H1 (cell line): ENCODE results near the gene CHST11. TPM values are rescaled to one million over a fixed set of nuclear protein-coding genes. Genes with fewer than 3 reads are reported as not detected.

Experiments
- CTCF ChIA-PET: fragments of 300-600 bp; sonication (Branson Sonifier 250); formaldehyde crosslinking; loops from one replicate; lab custom pipeline; 2021; ENCODE audit not compliant: partially characterized antibody; lab: Charles Lee
- POLR2A ChIA-PET: fragments of 300-600 bp; sonication (Branson Sonifier 250); formaldehyde crosslinking; loops from one replicate; lab custom pipeline; 2021; ENCODE audit warnings: inconsistent platforms; ENCODE audit not compliant: partially characterized antibody; lab: Charles Lee
- DNase-seq, 2 experiments: peaks; one replicate each; pipeline versions ENCODE4 v3.0.0 to v3.0.0-alpha.2; 2010 to 2022; ENCODE audit warnings: low spot score in 2 of 2, low read depth in 1 of 2, mixed read lengths in 1 of 2
- FAIRE-seq: peaks from 2 replicates; lab custom pipeline; 2011; peaks lifted over from hg19 to GRCh38; lab: Jason Lieb, UNC
- H2AFZ ChIP-seq: 2 replicates; pipeline ENCODE4 v1.8.1; 2012; ENCODE audit warnings: low read length, inconsistent platforms
- H2AK5ac ChIP-seq: 2 replicates; pipeline ENCODE4 v1.6.1; 2013; ENCODE audit warnings: low read depth, low read length
- H2BK120ac ChIP-seq: replicated peaks from 2 replicates; pipeline ENCODE3; 2013; ENCODE audit warnings: low read depth, low read length, inconsistent platforms
- H2BK12ac ChIP-seq: 2 replicates; pipeline ENCODE4 v1.6.1; 2013; ENCODE audit warnings: low read depth, low read length
- H2BK15ac ChIP-seq: 2 replicates; pipeline ENCODE4 v1.6.1; 2013; ENCODE audit warnings: low read length
- H2BK20ac ChIP-seq: 2 replicates; pipeline ENCODE4 v1.6.1; 2013; ENCODE audit warnings: low read length
- H2BK5ac ChIP-seq: 2 replicates; pipeline ENCODE4 v1.6.1; 2013; ENCODE audit warnings: low read depth, low read length
- H3K14ac ChIP-seq: 2 replicates; pipeline ENCODE4 v1.6.1; 2013; ENCODE audit warnings: inconsistent platforms; ENCODE audit not compliant: insufficient read length
- H3K18ac ChIP-seq: 2 replicates; pipeline ENCODE4 v1.6.1; 2013; ENCODE audit warnings: low read length; ENCODE audit errors: extremely low read depth
- H3K23ac ChIP-seq: 2 replicates; pipeline ENCODE4 v1.6.1; 2013; ENCODE audit warnings: inconsistent platforms; ENCODE audit not compliant: insufficient read length
- H3K23me2 ChIP-seq: 2 replicates; pipeline ENCODE4 v1.6.1; 2013; ENCODE audit warnings: low read depth, low read length
- H3K27ac ChIP-seq: 2 replicates; pipeline ENCODE4 v1.6.1; 2011; ENCODE audit warnings: low read depth, low read length, inconsistent platforms
- H3K27me3 ChIP-seq, 4 experiments: replicated peaks in 1 of 4; 1 replicate in 1 of 4; 2 replicates in 3 of 4; pipeline versions ENCODE4 v1.6.1 to v1.8.1; 2011 to 2013; ENCODE audit warnings: low read length in 3 of 4, mild to moderate bottlenecking in 3 of 4, inconsistent platforms in 2 of 4, mixed read lengths in 2 of 4, moderate library complexity in 1 of 4; ENCODE audit not compliant: control insufficient read depth in 3 of 4, insufficient read depth in 3 of 4; ENCODE audit errors: extremely low read depth in 1 of 4
- H3K36me3 ChIP-seq, 4 experiments: 2 replicates each; pipeline versions ENCODE4 v1.6.1 to v1.8.1; 2011 to 2013; ENCODE audit warnings: mild to moderate bottlenecking in 4 of 4, low read length in 3 of 4, moderate library complexity in 2 of 4, control low read depth in 1 of 4, inconsistent platforms in 1 of 4; ENCODE audit not compliant: insufficient read depth in 4 of 4, control insufficient read depth in 2 of 4
- H3K4ac ChIP-seq: replicated peaks from 2 replicates; pipeline ENCODE3; 2013; ENCODE audit warnings: low read length, low read depth, mixed read lengths, inconsistent platforms; ENCODE audit not compliant: insufficient read length
- H3K4me1 ChIP-seq, 4 experiments: replicated peaks in 1 of 4; 1 replicate in 1 of 4; 2 replicates in 3 of 4; pipeline versions ENCODE4 v1.6.1 to v1.8.1; 2011 to 2013; ENCODE audit warnings: low read length in 3 of 4, inconsistent platforms in 2 of 4, mixed read lengths in 1 of 4; ENCODE audit not compliant: insufficient read depth in 4 of 4, control insufficient read depth in 3 of 4
- H3K4me2 ChIP-seq, 2 experiments: 2 replicates each; pipeline versions ENCODE4 v1.6.1 to v1.8.1; 2011 to 2013; ENCODE audit warnings: low read depth in 2 of 2, low read length in 2 of 2, control low read depth in 1 of 2, inconsistent platforms in 1 of 2, mild to moderate bottlenecking in 1 of 2; ENCODE audit not compliant: insufficient read depth in 1 of 2
- H3K4me3 ChIP-seq, 4 experiments: fragments of 200-600, 300-600 bp in 1 of 4; sonication (generic), shearing (Covaris generic), sonication (Bioruptor Twin) in 1 of 4; 2 replicates each; pipeline versions ENCODE4 v1.5.1 to v1.8.1; 2011 to 2016; ENCODE audit warnings: low read length in 4 of 4, low read depth in 3 of 4, control low read depth in 2 of 4, inconsistent platforms in 2 of 4, mild to moderate bottlenecking in 2 of 4, mixed read lengths in 1 of 4, moderate library complexity in 1 of 4; ENCODE audit not compliant: insufficient read depth in 2 of 4; ENCODE audit errors: extremely low read depth in 1 of 4
- H3K56ac ChIP-seq: replicated peaks from 2 replicates; pipeline ENCODE3; 2013; ENCODE audit warnings: low read depth, mild to moderate bottlenecking, mixed read lengths, low read length, inconsistent platforms; ENCODE audit not compliant: insufficient read length
- H3K79me1 ChIP-seq: 2 replicates; pipeline ENCODE4 v1.6.1; 2013; ENCODE audit warnings: low read depth, low read length, control low read depth
- H3K79me2 ChIP-seq, 2 experiments: 2 replicates each; pipeline versions ENCODE4 v1.6.1 to v1.8.1; 2012 to 2013; ENCODE audit warnings: low read length in 2 of 2, mild to moderate bottlenecking in 2 of 2, inconsistent platforms in 1 of 2; ENCODE audit not compliant: insufficient read depth in 2 of 2, control insufficient read depth in 1 of 2
- H3K9ac ChIP-seq, 4 experiments: replicated peaks in 1 of 4; 1 replicate in 1 of 4; 2 replicates in 3 of 4; pipeline versions ENCODE4 v1.6.1 to v1.8.1; 2011 to 2013; ENCODE audit warnings: low read depth in 3 of 4, low read length in 3 of 4, control low read depth in 2 of 4, mild to moderate bottlenecking in 2 of 4, moderate library complexity in 2 of 4, inconsistent platforms in 1 of 4; ENCODE audit errors: extremely low read depth in 1 of 4
- H3K9me3 ChIP-seq, 2 experiments: 2 replicates each; pipeline versions ENCODE4 v1.6.1 to v1.8.1; 2012 to 2013; ENCODE audit warnings: mild to moderate bottlenecking in 2 of 2, moderate library complexity in 2 of 2, control low read depth in 1 of 2, inconsistent platforms in 1 of 2, low read depth in 1 of 2, low read length in 1 of 2, mixed read lengths in 1 of 2; ENCODE audit not compliant: insufficient read depth in 2 of 2
- H4K20me1 ChIP-seq, 2 experiments: replicated peaks in 1 of 2; 2 replicates each; pipeline versions ENCODE3 to v1.8.1; 2011 to 2013; ENCODE audit warnings: inconsistent platforms in 2 of 2, low read length in 2 of 2, mild to moderate bottlenecking in 1 of 2; ENCODE audit not compliant: insufficient read depth in 2 of 2, control insufficient read depth in 1 of 2
- H4K5ac ChIP-seq: 2 replicates; pipeline ENCODE4 v1.6.1; 2013; ENCODE audit warnings: low read length, low read depth, mixed read lengths, inconsistent platforms; ENCODE audit not compliant: insufficient read length
- H4K8ac ChIP-seq: 2 replicates; pipeline ENCODE4 v1.8.0; 2013; ENCODE audit warnings: mild to moderate bottlenecking, moderate library complexity, low read length, inconsistent platforms; ENCODE audit not compliant: insufficient read depth; ENCODE audit errors: extremely low read depth
- H4K91ac ChIP-seq: replicated peaks from 2 replicates; pipeline ENCODE3; 2013; ENCODE audit warnings: low read length, mixed read lengths, inconsistent platforms; ENCODE audit not compliant: insufficient read length
- EGR1 ChIP-seq: IDR thresholded peaks from 2 replicates; pipeline ENCODE4 v1.6.1; 2011; ENCODE audit warnings: low read depth, low read length, borderline replicate concordance
- FOSL1 ChIP-seq: IDR thresholded peaks from 2 replicates; pipeline ENCODE4 v1.6.1; 2011; ENCODE audit warnings: mild to moderate bottlenecking, low read depth, low read length, moderate library complexity; ENCODE audit not compliant: insufficient read depth
- KDM1A ChIP-seq: fragments of 200-600, 300-600 bp; sonication (generic); IDR thresholded peaks from 2 replicates; pipeline ENCODE4 v1.7.1; 2016; ENCODE audit warnings: mild to moderate bottlenecking, low read length, borderline replicate concordance
- SUZ12 ChIP-seq: fragments of 200-600 bp; sonication (generic); IDR thresholded peaks from 2 replicates; pipeline ENCODE4 v1.6.1; 2012; ENCODE audit warnings: mild to moderate bottlenecking, inconsistent platforms, low read length, moderate library complexity, mixed read lengths
- WGBS, 2 experiments: shearing (Covaris generic) in 1 of 2; methylation state at CpG; one replicate each; pipeline versions ENCODE4 v1.1.6 to v1.1.7; 2013 to 2015; ENCODE audit warnings: low lambda C conversion rate in 2 of 2, mixed read lengths in 2 of 2, inconsistent platforms in 1 of 2, low coverage in 1 of 2, missing lambda C conversion rate in 1 of 2; ENCODE audit not compliant: insufficient replicate concordance in 2 of 2, insufficient coverage in 1 of 2, insufficient read length in 1 of 2; ENCODE audit errors: extremely low coverage in 1 of 2, missing lambda C conversion rate in 1 of 2; 5-methylcytosine and 5-hydroxymethylcytosine counted together
- polyA plus RNA-seq, 7 experiments: library from polyadenylated mRNA; depleted of rRNA in 3 of 7; stranded (reverse) in 5 of 7; unstranded in 2 of 7; fragments of >200 nt in 5 of 7; fragments of 200-250 nt in 2 of 7; gene quantifications; 1 replicate in 5 of 7; 2 replicates in 1 of 7; 4 replicates in 1 of 7; pipeline versions ENCODE4 v1.2.1 to v1.2.3, GENCODE V29; 2011 to 2013; ENCODE audit warnings: missing spikeins in 2 of 7, mixed read lengths in 2 of 7
- total RNA-seq: library from RNA; stranded (reverse); fragmentation: NEBNext Ultra II Directional; extraction: Animal tissue kit (Norgen Biotek cat#: 25700); gene quantifications from 2 replicates; pipeline ENCODE4 v1.2.1, GENCODE V29; 2021

Gene CHST11
- total and polyA plus RNA-seq, 2 of the 8 experiments (the other 6 are each of a cell fraction or from before 2014, with no cell fraction given), result 14.4 to 20.8 TPM

DNA sequence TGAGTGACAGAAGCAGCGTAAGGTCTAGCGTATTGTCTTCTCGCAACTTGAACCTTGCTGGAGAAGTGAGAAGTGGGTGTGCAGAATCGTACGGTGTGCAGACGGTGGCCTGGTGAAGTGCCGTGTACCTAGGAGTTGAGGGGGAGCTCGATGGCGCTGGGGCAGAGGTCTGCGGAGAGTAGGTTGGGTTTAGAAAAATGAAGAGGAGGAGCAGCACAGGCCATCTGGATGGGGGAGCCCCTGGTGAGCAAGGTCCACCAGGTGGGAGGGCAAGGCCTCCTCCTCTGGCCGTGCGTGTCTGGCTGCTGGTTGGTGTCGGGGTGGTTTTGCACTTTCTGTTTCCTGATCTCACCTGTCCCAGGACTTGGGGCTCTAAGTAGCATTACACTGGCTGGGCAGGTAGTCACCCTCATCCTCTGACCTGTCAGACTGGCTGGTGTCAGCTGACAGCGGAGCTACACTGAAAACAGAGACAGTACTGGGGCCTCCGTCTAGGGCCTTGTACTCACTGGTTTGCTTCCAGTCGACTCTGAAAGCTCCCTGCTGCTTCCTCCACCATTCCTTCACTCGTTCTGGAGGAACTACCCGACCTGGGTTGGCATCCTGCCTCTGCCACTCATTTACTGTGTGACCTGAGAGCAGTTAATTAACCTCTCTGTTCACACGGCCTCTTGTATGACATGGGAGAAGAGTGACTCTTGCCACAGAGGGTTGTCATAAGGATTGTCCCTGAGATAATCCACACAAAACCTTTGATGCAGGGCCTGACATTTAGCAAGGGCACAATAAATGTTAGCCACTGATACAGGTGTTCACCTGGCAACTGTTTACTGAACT lies 273.1 kb downstream of the CHST11 start:
- no peak overlapping the region for H4K8ac ChIP-seq
- no peaks in the 10 kb centered on the region for H3K9me3 ChIP-seq
- H3K4me1 ChIP-seq, result no peaks in the 10 kb centered on the region
- no peak overlapping the region for H2AFZ ChIP-seq
- ChIA-PET CTCF (interaction anchor here (0.9 to 2.5 kb wide), 5 partner anchors 10 to 348 kb away, joined by 3 to 7 read pairs (median 4); no protein-coding TSS in a partner anchor), POLR2A (interaction anchor here (0.6 kb wide), 1 partner anchor 59 kb away, joined by 4 read pairs; no protein-coding TSS in a partner anchor)
- WGBS, 2 experiments, result 88% methylated on average over 19 of the region's 19 CpGs; no CpG with 5 or more reads in 1 of the 2 experiments
- no peak overlapping the region for H3K18ac ChIP-seq
- no peak overlapping the region; the same call in 1 of the 2 replicates for H2BK5ac ChIP-seq
- H4K20me1 ChIP-seq, result peaks cover 0 to 1% of the 10 kb centered on the region in 2 experiments
- H3K4me3 ChIP-seq, result no peak overlapping the region
- no peaks in the 10 kb centered on the region for H3K27me3 ChIP-seq
- H3K79me1 ChIP-seq, result peaks cover 2% of the 10 kb centered on the region; the same call in 1 of the 2 replicates
- TF ChIP-seq FOSL1 (no peak), EGR1 (no peak), KDM1A (peak; percentile 68; the same call in 1 of the 2 replicates), SUZ12 (0 out of 2 replicates have a peak, but pooled peaks have one; percentile 21)
- FAIRE-seq (no peak), DNase-seq (no peak)
- no peaks in the 10 kb centered on the region for H3K36me3 ChIP-seq
- H4K5ac ChIP-seq, result no peak overlapping the region
- no peak overlapping the region for H3K9ac ChIP-seq
- H3K14ac ChIP-seq, result no peak overlapping the region
- H2AK5ac ChIP-seq, result no peak overlapping the region
- H2BK20ac ChIP-seq, result no peak overlapping the region
- H3K23ac ChIP-seq, result no peak overlapping the region
- no peaks in the 10 kb centered on the region for H3K79me2 ChIP-seq
- no peaks in the 10 kb centered on the region for H3K23me2 ChIP-seq
- H2BK15ac ChIP-seq, result no peak overlapping the region
- H2BK12ac ChIP-seq, result no peak overlapping the region
- H3K56ac ChIP-seq, result no peak overlapping the region
- H3K4me2 ChIP-seq, result no peak overlapping the region
- no peak overlapping the region for H3K4ac ChIP-seq
- no peak overlapping the region for H4K91ac ChIP-seq
- no peak overlapping the region for H2BK120ac ChIP-seq
- no peak overlapping the region for H3K27ac ChIP-seq
